ENCODE data around the gene ALG12. TPM values are rescaled to one million over a fixed set of nuclear protein-coding genes. Genes with fewer than 3 reads are reported as not detected.
A peak's percentile ranks its signal among the peaks of the same experiment; 100 is the strongest.

ALG12 gene
- polyA plus RNA-seq, 3 donors, result 7.2 to 9.5 (median 9.0) TPM

GRCh38 chr22:49944399-49944891, 26.2 kb upstream of the ALG12 start:
- peaks cover 0 to 5% of the 10 kb centered on the region in 2 donors for H3K9me3 ChIP-seq (replicated peaks in 1 of 2; ENCODE audit: control insufficient read depth in 1 of 2, insufficient read depth in 1 of 2, low read length in 2 of 2)
- H3K27me3 ChIP-seq (ENCODE audit: control insufficient read depth in 2 of 2, insufficient read depth in 2 of 2, low read length in 2 of 2), result no peaks in the 10 kb centered on the region
- H3K4me3 ChIP-seq (replicated peaks in 1 of 3; ENCODE audit: low read depth in 2 of 3, low read length in 3 of 3), result no peak overlapping the region
- no peak for TF ChIP-seq CTCF (IDR thresholded peaks at IDR 0.05)
- H3K79me2 ChIP-seq (ENCODE audit: insufficient read depth, low read length), result no peaks in the 10 kb centered on the region
- H2AFZ ChIP-seq (ENCODE audit: insufficient read depth, low read depth, low read length, poor library complexity, severe bottlenecking), result no peak overlapping the region
- peak overlapping the region; percentile 16 to 45 for H3K27ac ChIP-seq (ENCODE audit: low read depth in 1 of 2, low read length in 2 of 2)
- no peak overlapping the region for H3K4me2 ChIP-seq (replicated peaks; ENCODE audit: extremely low read depth, low read length, poor library complexity, severe bottlenecking)
- H3K4me3 Mint-ChIP-seq, result no peak overlapping the region
- DNase-seq, result no peak
- H3K9ac ChIP-seq (ENCODE audit: insufficient read depth, low read length, poor library complexity, severe bottlenecking), result no peak overlapping the region
- H3K27me3 Mint-ChIP-seq (ENCODE audit: low read depth in 3 of 3), result peaks cover 0 to 8% (median 1%) of the 10 kb centered on the region in 3 donors
- peaks cover 9 to 16% of the 10 kb centered on the region in 2 donors for H3K4me1 ChIP-seq (ENCODE audit: control insufficient read depth in 1 of 2, insufficient read depth in 2 of 2, low read length in 2 of 2)
- 89% methylated on average over 11 of the region's 13 CpGs for WGBS (ENCODE audit: insufficient coverage)
- peaks cover 0 to 4% of the 10 kb centered on the region in 2 donors for H3K36me3 Mint-ChIP-seq
- intact Hi-C loops (cut with micrococcal nuclease), result no loop called here
- no peaks in the 10 kb centered on the region for H3K36me3 ChIP-seq (replicated peaks in 1 of 2; ENCODE audit: control insufficient read depth in 1 of 2, insufficient read depth in 2 of 2, low read length in 2 of 2)
- H4K20me1 ChIP-seq (ENCODE audit: insufficient read depth, low read length), result no peaks in the 10 kb centered on the region
- H3K4me1 Mint-ChIP-seq, result peaks cover 5% of the 10 kb centered on the region
- H3K27ac Mint-ChIP-seq, result peak overlapping the region in 3 of 7 donors; percentile 53 to 94 (median 91)
- H3K9me3 Mint-ChIP-seq, result peaks cover 0 to 17% (median 7%) of the 10 kb centered on the region in 7 donors

- WGBS (ENCODE audit: insufficient coverage), result 93% methylated on average over 24 of the region's 25 CpGs
- no peak overlapping the region for H3K4me3 ChIP-seq (replicated peaks in 1 of 3; ENCODE audit: low read depth in 2 of 3, low read length in 3 of 3)
- H3K27me3 ChIP-seq (ENCODE audit: control insufficient read depth in 2 of 2, insufficient read depth in 2 of 2, low read length in 2 of 2), result no peaks in the 10 kb centered on the region
- H2AFZ ChIP-seq (ENCODE audit: insufficient read depth, low read depth, low read length, poor library complexity, severe bottlenecking), result no peak overlapping the region
- Mint-ChIP-seq H3K36me3 (peaks cover 0 to 4% of the 10 kb centered on the region in 2 donors), H3K9me3 (peaks cover 0 to 17% (median 7%) of the 10 kb centered on the region in 7 donors), H3K4me3 (no peak overlapping the region), H3K27ac (peak overlapping the region in 3 of 7 donors; percentile 35 to 94 (median 76)), H3K4me1 (peaks cover 5% of the 10 kb centered on the region), H3K27me3 (ENCODE audit: low read depth in 3 of 3) (peaks cover 0 to 8% (median 4%) of the 10 kb centered on the region in 3 donors)
- peaks cover 9 to 16% of the 10 kb centered on the region in 2 donors for H3K4me1 ChIP-seq (ENCODE audit: control insufficient read depth in 1 of 2, insufficient read depth in 2 of 2, low read length in 2 of 2)
- intact Hi-C loops (cut with micrococcal nuclease), result no loop called here
- peaks cover 0 to 5% of the 10 kb centered on the region in 2 donors for H3K9me3 ChIP-seq (replicated peaks in 1 of 2; ENCODE audit: control insufficient read depth in 1 of 2, insufficient read depth in 1 of 2, low read length in 2 of 2)
- H3K9ac ChIP-seq (ENCODE audit: insufficient read depth, low read length, poor library complexity, severe bottlenecking), result no peak overlapping the region
- peak overlapping the region in 1 of 2 donors; percentile 45 for H3K27ac ChIP-seq (ENCODE audit: low read depth in 1 of 2, low read length in 2 of 2)
- no peak for DNase-seq
- TF ChIP-seq CTCF (IDR thresholded peaks at IDR 0.05), result no peak
- H4K20me1 ChIP-seq (ENCODE audit: insufficient read depth, low read length), result no peaks in the 10 kb centered on the region
- no peaks in the 10 kb centered on the region for H3K79me2 ChIP-seq (ENCODE audit: insufficient read depth, low read length)
- H3K36me3 ChIP-seq (replicated peaks in 1 of 2; ENCODE audit: control insufficient read depth in 1 of 2, insufficient read depth in 2 of 2, low read length in 2 of 2), result no peaks in the 10 kb centered on the region
- H3K4me2 ChIP-seq (replicated peaks; ENCODE audit: extremely low read depth, low read length, poor library complexity, severe bottlenecking), result no peak overlapping the region
Measured at GRCh38 chr22:49943771-49944398, 25.6 kb upstream of the ALG12 start.

Measured in CD14-positive monocyte (primary cell).